GM18505 (cell line): ENCODE measurements around the gene STX4.

Experiments
- ATAC-seq: cut with Tn5 transposase; IDR thresholded peaks from one replicate; pipeline ENCODE4 v1.9.1; 2021; ENCODE audit not compliant: unreplicated experiment
- POLR2A ChIP-seq: IDR thresholded peaks from 4 replicates; pipeline ENCODE4 v1.6.1; 2011; ENCODE audit warnings: borderline replicate concordance; ENCODE audit not compliant: insufficient read depth, insufficient read length; ENCODE audit errors: extremely low read depth

The STX4 gene

GRCh38 chr16:31055613-31056012, 22.3 kb downstream of the STX4 start:
- ATAC-seq: no peak
- TF ChIP-seq POLR2A: no peak

DNA sequence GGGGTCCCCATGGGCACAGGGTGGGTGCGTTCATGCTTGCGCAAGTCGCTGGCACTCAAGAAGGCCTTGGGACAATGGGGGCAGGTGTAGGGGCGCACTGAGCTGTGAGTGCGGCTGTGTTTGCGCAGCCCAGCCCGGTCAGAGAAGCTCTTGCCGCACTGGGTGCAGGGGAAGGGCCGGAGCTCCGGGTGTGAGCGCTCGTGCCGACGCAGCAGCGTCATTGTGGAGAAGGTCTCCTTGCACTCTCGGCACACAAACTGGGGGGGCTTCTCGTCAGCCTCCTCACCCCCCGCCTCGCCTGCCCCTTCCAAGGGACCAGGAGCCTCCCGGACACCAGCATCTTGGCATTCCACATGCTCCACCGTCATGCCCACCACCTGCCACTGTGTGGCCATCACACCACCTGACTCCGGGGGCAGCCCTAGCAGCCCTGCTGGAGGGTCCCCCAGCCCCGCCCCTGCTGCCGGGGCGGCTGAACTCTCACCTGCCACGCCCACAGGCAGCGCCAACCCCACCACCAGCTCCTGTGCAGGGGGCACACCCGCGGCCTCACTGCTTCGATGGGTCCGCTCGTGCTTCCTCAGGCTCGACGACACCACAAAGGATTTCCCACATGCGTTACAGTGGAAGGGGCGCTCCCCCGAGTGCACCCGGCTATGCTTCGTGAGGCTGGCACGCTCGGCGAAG, 27.9 kb downstream of the STX4 start:
- no peak for ATAC-seq
- no peak for TF ChIP-seq POLR2A

DNA sequence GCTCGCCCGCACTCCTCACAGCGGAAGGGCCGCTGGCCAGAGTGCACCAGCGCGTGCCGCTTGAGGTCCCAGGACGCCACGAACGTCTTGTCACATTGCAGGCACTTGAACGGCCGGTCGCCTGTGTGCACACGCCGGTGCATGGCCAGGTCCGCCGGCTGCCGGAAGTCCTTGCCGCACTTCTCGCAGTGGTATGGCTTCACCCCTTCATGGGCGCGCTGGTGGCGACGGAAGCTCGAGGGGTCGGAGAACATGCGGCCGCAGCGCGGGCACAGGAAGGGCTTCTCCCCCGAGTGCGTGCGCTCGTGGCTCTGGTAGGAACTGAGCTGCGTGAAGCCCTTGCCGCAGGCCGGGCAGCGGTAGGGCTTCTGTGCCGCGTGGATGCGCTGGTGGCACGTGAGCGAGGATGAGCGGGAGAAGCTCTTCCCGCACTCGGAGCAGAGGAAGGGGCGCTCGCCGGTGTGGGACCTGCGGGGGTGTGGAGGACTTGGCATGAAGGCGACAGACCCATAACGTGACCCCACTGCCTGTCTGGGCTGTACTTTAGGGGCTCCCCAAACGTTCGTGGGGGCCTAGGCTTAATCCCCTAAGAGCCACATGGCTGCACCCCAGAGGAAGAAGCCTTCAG, 28.6 kb downstream of the STX4 start:
- TF ChIP-seq POLR2A: no peak
- no peak for ATAC-seq

GRCh38 chr16:31063495-31063842, 30.1 kb downstream of the STX4 start:
- no peak for ATAC-seq

GRCh38 chr16:31063843-31064611, 30.7 kb downstream of the STX4 start:
- ATAC-seq: no peak
- TF ChIP-seq POLR2A: no peak

More at GRCh38 chr16:31063495-31063842, 30.1 kb downstream of the STX4 start:
- no peak for TF ChIP-seq POLR2A

- ATAC-seq: no peak
- no peak for TF ChIP-seq POLR2A
Measured at GRCh38 chr16:31064882-31065461, 31.6 kb downstream of the STX4 start.

- no peak for ATAC-seq
- TF ChIP-seq POLR2A: no peak
Measured at GRCh38 chr16:31067342-31067741, 34.0 kb downstream of the STX4 start.

GRCh38 chr16:31071861-31072260, 38.5 kb downstream of the STX4 start:
- ATAC-seq: no peak
- TF ChIP-seq POLR2A: no peak

DNA sequence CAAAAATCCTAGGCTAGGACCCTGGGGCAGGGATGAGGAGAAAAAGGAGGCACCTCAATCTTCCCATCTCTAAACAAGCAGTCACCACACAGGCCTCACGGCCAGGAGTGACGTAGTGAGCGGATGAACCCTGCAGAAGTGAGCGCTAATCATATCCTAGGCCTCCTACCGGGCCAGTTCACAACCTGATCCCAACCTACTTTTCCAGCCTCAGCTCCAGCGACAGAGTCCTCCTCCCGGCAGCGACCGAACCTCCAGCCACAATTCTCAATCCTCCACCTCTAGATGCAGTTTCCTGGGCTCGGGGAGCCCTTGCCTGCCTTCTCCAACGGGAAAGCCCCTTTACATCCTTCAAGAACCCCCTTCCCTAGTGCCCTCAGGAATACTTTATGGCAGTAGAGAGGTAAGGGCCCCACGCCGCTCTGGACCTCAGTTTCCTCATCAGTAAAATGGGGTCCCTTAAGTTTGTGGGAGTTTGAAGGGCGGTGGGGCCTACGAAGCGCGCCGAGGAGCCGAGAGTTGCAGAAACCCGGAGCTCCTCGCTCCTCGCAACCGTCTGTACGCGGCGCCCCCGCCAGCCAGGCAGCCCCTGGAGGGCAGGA, 39.3 kb downstream of the STX4 start:
- peak; percentile 2 for ATAC-seq
- no peak for TF ChIP-seq POLR2A

DNA sequence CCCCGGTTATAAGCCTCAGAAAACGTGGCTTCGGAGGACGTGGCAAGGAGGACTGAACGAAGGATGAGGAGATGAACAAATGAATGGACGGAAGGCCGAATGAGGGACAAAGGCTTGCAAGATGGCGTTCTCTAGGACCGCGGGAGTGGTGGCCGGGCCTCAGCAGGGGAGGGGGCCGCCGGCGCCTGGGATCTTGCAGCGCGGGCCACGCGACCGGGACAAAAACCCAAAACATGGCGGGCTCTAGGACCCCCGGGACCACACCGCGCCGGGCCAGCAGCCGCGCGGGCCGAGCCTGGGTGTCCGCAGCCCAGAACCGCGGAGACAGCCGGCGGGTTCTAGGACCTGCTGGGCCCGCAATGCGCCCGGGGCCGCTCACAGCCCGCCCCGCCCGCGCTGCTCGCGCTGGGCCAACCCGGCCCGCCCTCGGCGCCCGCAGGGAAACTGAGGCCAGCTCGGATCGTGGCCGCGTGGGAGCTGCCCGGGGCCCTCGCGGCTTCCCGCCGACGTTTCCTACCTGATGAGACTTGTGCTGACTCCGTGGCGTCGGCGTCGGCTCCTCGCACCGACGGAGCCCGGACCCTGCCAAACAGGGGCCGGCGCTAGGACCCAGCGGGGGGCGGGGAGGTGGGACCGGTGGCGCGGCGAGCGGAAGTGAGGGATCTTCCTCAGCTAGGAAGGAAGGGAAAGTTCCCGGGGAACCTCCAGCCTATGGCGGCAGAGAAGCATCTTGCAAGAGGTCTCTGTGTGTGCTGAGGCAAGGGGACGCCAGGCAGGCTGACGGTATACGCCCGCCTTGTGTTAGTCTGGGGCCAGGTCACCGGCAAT, 40.0 kb downstream of the STX4 start:
- no peak for TF ChIP-seq POLR2A

GRCh38 chr16:31073970-31074813, 40.8 kb downstream of the STX4 start, which contains the start of the genes ZNF646 and ZNF668:
TSS of gene ZNF646 (plus strand) at chr16:31074422. CDS start at chr16:31076325, 1,903 bp downstream.
TSS of gene ZNF668 (minus strand) at chr16:31074240. CDS start at chr16:31064459, 9,781 bp downstream.
- peak; percentile 57 for ATAC-seq
- peak; percentile 93 for TF ChIP-seq POLR2A

More for the DNA sequence above, 40.0 kb downstream of the STX4 start:
- ATAC-seq: peak; percentile 51
